ENCODE results near the gene NLK.

Gene NLK

DNA sequence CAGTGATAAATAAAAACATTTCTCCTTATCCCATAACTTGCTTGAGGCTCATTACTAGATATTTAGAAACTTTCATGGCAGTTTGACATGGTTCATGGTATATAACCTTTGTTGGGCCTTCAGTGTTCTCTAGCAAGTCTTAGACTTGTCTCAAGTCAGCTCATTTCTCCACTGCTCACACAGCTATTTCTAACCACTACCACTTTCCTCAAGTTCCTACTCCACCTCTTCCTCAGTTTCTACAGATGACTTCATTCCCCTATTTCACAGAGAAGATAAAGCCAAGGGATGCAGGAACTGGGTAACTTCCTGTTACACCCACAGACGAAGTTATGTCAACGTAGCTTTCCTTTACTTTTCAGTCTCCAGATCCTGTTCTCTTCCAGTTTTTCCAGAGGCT lies 23.2 kb downstream of the NLK start:
- TF ChIP-seq, protein P1, sequence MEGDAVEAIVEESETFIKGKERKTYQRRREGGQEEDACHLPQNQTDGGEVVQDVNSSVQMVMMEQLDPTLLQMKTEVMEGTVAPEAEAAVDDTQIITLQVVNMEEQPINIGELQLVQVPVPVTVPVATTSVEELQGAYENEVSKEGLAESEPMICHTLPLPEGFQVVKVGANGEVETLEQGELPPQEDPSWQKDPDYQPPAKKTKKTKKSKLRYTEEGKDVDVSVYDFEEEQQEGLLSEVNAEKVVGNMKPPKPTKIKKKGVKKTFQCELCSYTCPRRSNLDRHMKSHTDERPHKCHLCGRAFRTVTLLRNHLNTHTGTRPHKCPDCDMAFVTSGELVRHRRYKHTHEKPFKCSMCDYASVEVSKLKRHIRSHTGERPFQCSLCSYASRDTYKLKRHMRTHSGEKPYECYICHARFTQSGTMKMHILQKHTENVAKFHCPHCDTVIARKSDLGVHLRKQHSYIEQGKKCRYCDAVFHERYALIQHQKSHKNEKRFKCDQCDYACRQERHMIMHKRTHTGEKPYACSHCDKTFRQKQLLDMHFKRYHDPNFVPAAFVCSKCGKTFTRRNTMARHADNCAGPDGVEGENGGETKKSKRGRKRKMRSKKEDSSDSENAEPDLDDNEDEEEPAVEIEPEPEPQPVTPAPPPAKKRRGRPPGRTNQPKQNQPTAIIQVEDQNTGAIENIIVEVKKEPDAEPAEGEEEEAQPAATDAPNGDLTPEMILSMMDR (conservative IDR thresholded peaks at IDR 0.05; ENCODE audit: control insufficient read depth, insufficient read depth, low read depth, low read length) = no peak

DNA sequence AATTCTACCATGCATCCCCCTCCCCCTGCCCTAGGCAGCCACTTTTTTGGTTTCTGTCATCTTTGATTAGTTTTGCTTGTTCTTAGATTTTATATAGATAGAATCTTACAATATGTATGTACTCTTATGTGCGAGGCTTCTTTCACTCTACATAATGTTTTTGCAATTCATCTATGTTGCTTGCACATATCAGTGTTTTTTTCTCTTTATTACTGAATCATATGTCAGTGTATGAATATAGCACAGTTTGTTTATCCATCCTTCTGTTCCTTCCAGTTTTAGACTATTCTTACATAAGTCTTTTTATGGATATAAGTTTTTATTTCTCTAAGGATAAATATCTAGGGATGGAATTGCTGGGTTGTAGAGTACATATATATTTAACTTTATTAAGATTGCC lies 26.6 kb downstream of the NLK start:
- H3K4me3 ChIP-seq (ENCODE audit: control insufficient read depth, low read depth, low read length) = no peak overlapping the region

More for the DNA sequence above, 23.2 kb downstream of the NLK start:
- DNase-seq (ENCODE audit: low read depth) = no peak
- H3K4me3 ChIP-seq (ENCODE audit: control insufficient read depth, low read depth, low read length) = no peak overlapping the region

GRCh38 chr17:28071179-28071578 lies 28.7 kb downstream of the NLK start:
- no peak overlapping the region for H3K4me3 ChIP-seq (ENCODE audit: control insufficient read depth, low read depth, low read length)
- DNase-seq (ENCODE audit: low read depth) = no peak
- TF ChIP-seq, protein P1 (conservative IDR thresholded peaks at IDR 0.05; ENCODE audit: control insufficient read depth, insufficient read depth, low read depth, low read length) = no peak

More for the DNA sequence above, 26.6 kb downstream of the NLK start:
- TF ChIP-seq, protein P1 (conservative IDR thresholded peaks at IDR 0.05; ENCODE audit: control insufficient read depth, insufficient read depth, low read depth, low read length) = no peak
- DNase-seq (ENCODE audit: low read depth) = no peak

- TF ChIP-seq, protein P1 (conservative IDR thresholded peaks at IDR 0.05; ENCODE audit: control insufficient read depth, insufficient read depth, low read depth, low read length) = no peak
- DNase-seq (ENCODE audit: low read depth) = no peak
- no peak overlapping the region for H3K4me3 ChIP-seq (ENCODE audit: control insufficient read depth, low read depth, low read length)
These were observed 29.6 kb downstream of the NLK start for GRCh38 chr17:28071891-28072606.

DNA sequence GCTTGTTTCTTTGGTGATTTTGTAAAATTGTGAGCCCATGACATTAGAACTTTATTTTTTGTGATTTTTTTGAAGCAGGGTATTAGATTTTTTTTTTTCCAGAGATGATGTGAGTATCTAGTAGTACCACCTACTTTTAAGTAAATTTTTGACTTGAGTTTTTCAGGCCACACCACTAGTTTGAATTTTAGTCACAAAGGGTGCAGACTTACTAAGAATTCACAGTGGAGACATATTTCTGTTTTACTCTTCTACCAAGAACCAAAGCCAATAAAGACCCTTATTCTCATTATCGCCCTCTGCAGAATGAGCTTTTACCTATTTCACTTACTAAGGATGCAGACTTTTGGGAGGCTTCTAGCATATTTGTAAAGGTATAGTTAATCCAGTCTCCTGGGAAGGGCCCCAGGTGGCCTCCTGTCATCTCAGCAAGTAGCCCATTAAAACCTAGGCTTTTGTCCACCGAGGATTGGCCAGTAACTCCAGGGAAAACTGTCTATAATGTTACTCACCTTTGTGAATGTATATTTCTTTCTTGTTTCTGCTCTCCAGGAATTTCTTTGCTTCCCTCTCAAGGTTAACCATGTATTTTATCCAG lies 30.6 kb downstream of the NLK start:
- DNase-seq (ENCODE audit: low read depth) = no peak
- TF ChIP-seq, protein P1 (conservative IDR thresholded peaks at IDR 0.05; ENCODE audit: control insufficient read depth, insufficient read depth, low read depth, low read length) = no peak
- H3K4me3 ChIP-seq (ENCODE audit: control insufficient read depth, low read depth, low read length) = no peak overlapping the region

- no peak for DNase-seq (ENCODE audit: low read depth)
- no peak overlapping the region for H3K4me3 ChIP-seq (ENCODE audit: control insufficient read depth, low read depth, low read length)
- TF ChIP-seq, protein P1 (conservative IDR thresholded peaks at IDR 0.05; ENCODE audit: control insufficient read depth, insufficient read depth, low read depth, low read length) = no peak
These were observed 31.5 kb downstream of the NLK start for GRCh38 chr17:28074010-28074409.

Data from fibroblast of mammary gland (primary cell).